Putamen (tissue), 1 donor: ENCODE measurements around the gene ABCD3.
"Not testable (repeated sequence)": the region's sequence is repeated elsewhere in the genome, so short reads cannot be mapped to it uniquely, and the experiment has no call there.

Source experiments
- DNase-seq: peaks from one replicate; pipeline ENCODE4 v3.0.0-alpha.2; 2016; ENCODE audit warnings: low spot score

ABCD3 gene

DNA sequence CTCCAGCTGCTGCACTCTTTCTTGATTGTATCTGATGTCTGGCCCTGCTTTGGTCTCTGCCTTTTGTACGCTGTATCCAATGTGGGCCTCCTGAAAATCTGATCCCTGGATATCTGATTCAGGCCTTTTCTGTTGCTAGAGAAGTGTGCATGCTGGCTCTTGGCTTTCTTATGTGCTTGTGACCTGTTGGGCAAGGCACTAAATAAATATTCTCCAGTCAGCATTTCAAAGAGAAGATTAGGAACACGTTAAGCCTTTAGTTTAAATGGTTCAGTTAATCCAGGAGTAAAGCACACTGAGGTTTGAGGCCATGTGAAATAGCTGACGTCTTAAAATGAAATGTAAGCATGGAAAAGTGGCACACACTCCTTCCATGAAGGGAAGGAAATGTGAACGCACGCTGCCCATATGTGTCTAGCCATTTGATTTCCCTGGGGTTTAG lies 132.6 kb downstream of the ABCD3 start:
- no peak for DNase-seq

DNA sequence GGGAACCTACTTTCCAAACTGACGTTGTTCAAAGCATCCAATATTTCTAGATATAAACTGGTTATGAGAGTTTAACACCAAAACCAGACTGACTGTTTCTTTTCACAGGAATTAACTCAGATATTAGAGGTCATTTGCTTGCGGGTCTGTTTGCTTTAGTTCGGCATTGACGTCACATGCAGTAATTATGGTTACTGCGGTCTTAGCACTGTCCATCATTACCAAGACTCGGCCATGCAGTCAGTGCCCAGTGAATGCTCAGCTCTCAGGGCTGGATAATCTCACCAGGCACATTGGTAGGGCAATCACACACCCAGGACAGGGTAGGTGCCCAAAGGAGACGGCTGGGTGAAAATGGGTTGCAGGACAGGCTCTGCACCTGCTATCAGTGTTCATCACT lies 133.3 kb downstream of the ABCD3 start:
- DNase-seq = no peak

DNA sequence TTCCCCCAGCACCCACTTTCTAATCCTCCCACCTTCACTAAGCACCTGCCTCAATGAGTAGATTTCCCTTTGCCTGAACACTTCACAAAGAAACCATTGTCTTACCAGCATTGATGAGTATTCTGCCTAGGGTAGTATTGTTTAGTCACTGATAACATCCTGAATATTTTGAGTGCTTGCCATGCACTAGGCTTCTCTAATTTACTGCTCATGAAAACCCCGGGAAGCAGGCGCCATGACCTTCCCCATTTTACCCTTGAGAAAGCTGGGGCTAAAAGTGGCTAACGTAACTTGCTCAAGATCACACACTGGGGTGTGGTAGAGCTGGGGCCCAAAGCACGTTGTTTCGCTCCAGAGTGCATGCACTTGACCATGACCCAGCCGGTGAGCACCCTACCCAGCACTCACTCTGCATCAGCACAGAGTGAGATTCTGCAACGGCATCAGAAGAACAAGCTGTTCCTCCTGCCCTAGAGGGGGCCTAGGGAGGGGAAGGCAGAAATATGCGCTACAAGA lies 133.9 kb downstream of the ABCD3 start:
- no peak for DNase-seq

DNA sequence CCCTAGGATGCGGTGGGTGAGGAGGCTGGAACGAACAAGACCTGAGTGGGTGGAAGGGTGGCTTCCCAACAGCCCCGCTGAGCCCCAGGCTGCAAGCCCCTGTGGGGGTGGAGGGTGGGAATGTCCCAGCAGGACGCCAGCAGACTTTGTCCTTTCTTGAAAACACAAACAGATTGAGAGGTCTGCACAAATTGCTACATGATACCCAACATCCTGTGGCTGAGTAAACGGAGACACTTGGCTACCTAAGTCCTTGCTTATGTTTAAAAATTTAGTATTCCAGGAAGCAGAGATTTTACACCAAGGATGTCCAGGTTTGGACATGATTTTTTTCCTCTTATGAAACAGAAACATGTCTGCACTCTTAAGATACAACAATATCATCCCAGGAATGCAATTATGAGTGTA lies 135.1 kb downstream of the ABCD3 start:
- no peak for DNase-seq

DNA sequence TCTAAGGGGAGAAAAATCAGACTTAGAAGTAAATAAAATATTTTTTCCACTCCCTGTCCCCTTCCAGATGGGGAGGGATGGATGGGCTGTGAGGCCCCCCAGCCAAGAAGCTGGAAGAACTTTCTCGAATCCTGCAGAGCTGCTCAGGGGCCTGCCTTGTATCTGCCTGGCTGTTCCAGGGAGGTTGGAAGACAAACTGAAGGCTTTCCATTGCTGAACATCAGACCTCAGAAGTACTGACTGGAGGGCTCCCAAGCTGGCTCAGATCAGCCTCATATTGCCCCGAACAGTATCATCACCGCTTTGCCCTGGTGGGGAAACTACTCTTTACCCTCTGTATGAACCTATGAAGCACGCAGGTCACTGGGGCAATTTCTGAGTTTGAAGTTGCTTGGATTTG lies 135.7 kb downstream of the ABCD3 start:
- DNase-seq = no peak

DNA sequence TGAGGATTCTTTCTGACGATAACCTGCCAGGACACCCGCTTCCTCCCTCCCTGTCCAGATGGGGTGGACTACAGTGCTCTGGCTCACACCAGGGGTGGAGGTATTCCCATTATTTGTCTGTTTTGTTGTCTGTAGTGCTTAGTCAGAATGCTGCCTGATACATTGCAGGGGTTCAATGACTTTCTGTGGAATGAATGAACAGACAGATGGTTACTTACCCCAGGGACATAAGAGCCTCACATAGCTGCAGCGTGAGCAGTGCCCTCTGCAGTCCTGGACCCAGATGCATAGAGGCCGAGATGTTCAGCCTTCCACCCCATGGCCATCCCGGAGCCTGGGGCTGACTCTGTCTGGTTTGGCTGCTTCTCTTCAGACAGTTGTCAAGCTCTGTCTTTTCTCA lies 136.4 kb downstream of the ABCD3 start:
- DNase-seq = no peak

DNA sequence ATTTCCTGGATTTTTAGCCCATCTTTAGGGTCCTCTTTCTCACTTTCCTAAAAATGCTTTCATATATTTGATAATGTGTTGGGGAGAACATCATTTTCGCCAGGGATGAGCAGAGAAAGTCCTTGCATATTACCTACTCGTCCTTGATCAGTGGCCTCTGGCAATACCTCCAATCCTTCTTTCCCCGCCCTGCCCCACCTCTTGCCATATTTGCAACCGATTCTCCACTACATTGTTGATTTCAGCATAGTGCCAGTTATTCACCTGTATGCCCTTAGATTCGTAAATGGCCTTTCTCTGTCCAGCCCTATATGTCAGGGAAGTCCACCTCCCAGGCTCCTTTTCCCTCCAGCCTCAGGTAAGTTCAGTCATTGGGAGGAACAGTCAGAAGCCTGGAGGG lies 136.9 kb downstream of the ABCD3 start:
- no peak for DNase-seq

DNA sequence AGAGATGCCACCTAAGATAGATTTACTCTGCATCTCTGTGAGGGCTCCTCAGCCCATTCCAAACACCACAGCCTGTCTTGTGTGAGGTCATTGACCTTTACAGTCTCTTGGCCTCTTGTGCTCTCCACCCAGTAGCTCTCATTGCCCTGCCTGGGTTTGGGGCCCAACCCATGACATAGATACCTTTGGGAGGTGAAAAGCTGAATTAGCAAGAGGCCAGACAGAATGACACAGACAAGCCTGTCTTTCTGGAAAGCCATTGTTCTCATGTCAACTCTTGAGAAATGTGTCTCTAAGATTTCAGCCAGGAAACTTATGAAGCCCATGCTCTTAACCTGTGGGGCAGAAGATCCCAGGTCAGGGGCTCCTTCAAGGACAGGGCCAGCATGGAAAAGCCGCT lies 141.7 kb downstream of the ABCD3 start:
- no peak for DNase-seq

DNA sequence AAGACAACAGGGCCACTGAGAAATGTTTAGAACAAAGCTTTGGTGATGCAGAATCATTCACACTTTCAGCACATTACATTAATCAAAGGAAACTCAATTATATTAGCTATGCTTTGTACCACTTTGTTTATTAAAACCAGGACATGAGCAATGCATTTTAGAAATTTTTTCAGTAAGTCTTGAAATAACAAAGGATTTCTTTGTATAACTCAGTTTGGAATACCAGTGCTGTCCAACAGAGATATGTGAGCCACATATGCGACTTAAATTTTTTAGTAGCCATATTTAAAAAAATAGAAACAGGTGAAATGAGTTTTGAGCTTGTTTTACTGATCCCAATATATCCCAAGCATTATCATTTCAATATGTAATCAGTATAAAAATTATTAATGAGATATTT lies 142.1 kb downstream of the ABCD3 start:
- no peak for DNase-seq

DNA sequence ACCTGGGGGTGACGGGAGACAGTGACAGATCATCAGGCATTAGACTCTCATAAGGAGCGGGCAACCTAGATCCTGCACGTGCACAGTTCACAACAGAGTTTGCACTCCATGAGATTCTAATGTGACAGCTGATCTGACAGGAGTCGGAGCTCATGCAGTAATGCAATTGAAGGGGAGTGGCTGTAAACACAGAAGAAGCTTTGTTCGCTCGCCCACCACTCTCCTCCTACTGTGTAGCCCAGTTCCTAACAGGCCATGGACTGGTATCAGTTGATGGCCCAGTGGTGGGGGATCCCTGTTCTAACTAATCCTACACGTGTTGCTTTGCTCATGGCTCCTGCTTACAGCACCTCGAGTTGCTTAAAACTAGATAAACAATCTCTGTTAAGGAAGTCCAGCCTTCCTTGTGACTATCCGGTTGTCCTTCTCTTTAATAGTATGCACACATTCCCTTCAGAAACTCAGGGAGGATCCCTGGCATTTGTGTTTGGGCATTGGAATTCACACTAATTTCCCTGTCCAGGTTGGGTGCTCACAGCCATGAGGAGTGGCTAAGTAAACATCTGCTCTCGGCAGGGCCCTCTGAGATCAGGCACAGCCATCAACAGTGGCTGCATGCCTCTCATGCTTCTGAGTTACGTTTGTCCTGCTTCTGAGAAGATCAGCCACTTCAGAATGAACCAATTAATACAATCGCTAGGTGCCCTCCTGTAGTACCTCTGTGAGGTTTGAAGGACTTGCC lies 144.5 kb downstream of the ABCD3 start:
- DNase-seq = no peak

DNA sequence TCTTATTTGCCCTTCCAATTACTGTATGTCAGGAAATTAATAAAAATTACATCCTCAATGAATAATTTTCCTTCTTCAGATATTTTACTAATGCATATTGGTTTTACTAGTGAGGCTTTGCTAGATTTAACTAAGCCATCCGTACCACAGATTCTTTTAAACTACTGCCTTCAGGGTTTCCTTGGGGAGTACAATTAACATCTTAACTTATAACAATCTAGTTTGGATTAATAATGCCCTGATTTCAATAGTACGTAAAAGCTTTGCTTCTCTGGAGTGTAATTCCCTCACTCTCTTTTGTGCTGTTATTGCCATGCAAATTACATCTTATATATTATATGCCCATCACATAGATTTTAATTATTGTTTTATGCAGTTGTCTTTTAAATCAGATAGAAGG lies 147.7 kb downstream of the ABCD3 start:
- no peak for DNase-seq

DNA sequence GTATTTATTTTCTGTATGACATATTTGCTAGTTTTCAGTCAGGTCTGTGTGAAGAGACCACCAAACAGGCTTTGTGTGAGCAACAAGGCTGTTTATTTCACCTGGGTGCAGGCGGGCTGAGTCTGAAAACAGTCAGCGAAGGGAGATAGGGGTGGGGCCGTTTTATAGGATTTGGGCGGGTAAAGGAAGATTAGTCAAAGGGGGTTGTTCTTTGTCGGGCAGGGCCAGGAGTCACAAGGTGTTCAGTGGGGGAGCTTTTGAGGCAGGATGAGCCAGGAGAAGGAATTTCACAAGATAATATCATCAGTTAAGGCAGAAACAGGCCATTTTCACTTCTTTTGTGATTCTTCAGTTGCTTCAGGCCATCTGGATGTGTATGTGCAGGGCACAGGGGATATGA lies 148.2 kb downstream of the ABCD3 start:
- not testable (repeated sequence) for DNase-seq

DNA sequence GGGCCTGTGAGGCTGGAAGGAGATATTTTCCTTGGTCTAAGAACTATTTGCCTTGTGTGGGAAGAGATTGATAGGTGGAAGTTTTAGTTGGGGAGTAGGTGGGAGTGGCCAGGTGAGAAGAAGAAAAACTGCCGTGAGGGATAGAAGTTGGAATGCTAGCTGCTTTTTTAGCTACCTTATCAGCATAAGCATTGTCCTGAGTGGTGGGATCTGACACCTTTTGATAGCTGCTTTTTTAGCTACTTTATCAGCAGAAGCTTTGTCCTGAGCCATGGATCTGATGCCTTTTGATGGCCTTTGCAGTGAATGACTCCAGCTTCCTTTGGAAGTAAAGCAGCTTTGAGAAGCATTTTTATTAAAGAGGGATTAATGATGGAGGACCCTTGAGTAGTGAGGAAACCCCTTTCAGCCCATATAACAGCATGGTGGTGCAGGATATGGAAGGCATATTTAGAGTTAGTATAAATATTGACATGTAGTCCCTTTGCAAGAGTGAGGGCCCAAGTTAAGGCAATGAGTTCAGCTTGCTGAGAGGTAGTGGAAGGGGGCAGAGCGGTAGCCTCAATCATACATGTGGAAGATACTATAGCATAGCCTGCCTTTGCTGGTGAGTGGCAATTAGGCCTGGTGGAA lies 149.9 kb downstream of the ABCD3 start:
- DNase-seq = not testable (repeated sequence)
